ENCODE results near the gene THSD4.

DNA sequence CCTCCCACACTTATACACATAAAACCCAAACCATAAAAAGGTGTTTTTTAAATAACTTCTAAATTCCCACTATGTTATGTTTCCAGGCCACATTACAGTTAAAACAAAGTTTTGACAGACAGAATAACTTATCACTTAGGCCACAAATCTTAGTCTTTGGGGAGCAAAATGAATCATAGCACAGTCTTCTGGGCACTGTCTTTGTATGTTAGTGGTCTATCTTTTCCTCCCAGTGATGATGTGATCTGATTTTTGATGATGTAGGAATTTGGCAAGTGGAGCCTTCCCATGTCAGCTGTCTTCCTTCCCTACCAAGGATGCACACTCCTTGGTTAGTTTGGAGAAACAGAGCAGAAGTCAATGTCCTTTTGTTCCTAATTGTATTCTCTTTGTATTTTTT is 67.3 kb downstream of the THSD4 start:
- TF ChIP-seq POLR2A (IDR thresholded peaks at IDR 0.05) = no peak
- TF ChIP-seq, protein P1, sequence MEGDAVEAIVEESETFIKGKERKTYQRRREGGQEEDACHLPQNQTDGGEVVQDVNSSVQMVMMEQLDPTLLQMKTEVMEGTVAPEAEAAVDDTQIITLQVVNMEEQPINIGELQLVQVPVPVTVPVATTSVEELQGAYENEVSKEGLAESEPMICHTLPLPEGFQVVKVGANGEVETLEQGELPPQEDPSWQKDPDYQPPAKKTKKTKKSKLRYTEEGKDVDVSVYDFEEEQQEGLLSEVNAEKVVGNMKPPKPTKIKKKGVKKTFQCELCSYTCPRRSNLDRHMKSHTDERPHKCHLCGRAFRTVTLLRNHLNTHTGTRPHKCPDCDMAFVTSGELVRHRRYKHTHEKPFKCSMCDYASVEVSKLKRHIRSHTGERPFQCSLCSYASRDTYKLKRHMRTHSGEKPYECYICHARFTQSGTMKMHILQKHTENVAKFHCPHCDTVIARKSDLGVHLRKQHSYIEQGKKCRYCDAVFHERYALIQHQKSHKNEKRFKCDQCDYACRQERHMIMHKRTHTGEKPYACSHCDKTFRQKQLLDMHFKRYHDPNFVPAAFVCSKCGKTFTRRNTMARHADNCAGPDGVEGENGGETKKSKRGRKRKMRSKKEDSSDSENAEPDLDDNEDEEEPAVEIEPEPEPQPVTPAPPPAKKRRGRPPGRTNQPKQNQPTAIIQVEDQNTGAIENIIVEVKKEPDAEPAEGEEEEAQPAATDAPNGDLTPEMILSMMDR (IDR thresholded peaks at IDR 0.05) = no peak
